GM19397 (cell line): Measurements from ENCODE around the gene SLBP.

Source experiments
- ATAC-seq: cut with Tn5 transposase; IDR thresholded peaks from one replicate; pipeline ENCODE4 v1.9.1; 2021; ENCODE audit warnings: mild to moderate bottlenecking, moderate library complexity; ENCODE audit not compliant: unreplicated experiment

The SLBP gene

GRCh38 chr4:1749826-1750225, 37.7 kb upstream of the SLBP start:
- ATAC-seq: no peak

- ATAC-seq: no peak
Observed at GRCh38 chr4:1749370-1749769, 37.3 kb upstream of the SLBP start.

- ATAC-seq: no peak
Observed at GRCh38 chr4:1748465-1748995, 36.4 kb upstream of the SLBP start.

GRCh38 chr4:1747603-1747967, 35.5 kb upstream of the SLBP start:
- ATAC-seq: no peak

- no peak for ATAC-seq
Observed at GRCh38 chr4:1746919-1747602, 34.9 kb upstream of the SLBP start.

- no peak for ATAC-seq
Observed at GRCh38 chr4:1746265-1746691, 34.2 kb upstream of the SLBP start.

- ATAC-seq: no peak
Observed at GRCh38 chr4:1745697-1746096, 33.6 kb upstream of the SLBP start.

- no peak for ATAC-seq
Observed at GRCh38 chr4:1745165-1745564, 33.0 kb upstream of the SLBP start.

GRCh38 chr4:1744552-1744951, 32.4 kb upstream of the SLBP start:
- no peak for ATAC-seq

GRCh38 chr4:1743975-1744374, 31.9 kb upstream of the SLBP start:
- no peak for ATAC-seq

- ATAC-seq: no peak
Observed at GRCh38 chr4:1743551-1743950, 31.4 kb upstream of the SLBP start.

- no peak for ATAC-seq
Observed at GRCh38 chr4:1741208-1741607, 29.1 kb upstream of the SLBP start.

GRCh38 chr4:1740021-1740545, 28.0 kb upstream of the SLBP start:
- ATAC-seq: no peak

- no peak for ATAC-seq
Observed at GRCh38 chr4:1739358-1739757, 27.2 kb upstream of the SLBP start.

- ATAC-seq: no peak
Observed at GRCh38 chr4:1738410-1738809, 26.3 kb upstream of the SLBP start.

GRCh38 chr4:1737666-1738065, 25.5 kb upstream of the SLBP start:
- ATAC-seq: no peak

GRCh38 chr4:1736812-1737211, 24.7 kb upstream of the SLBP start:
- ATAC-seq: no peak

GRCh38 chr4:1735215-1735614, 23.1 kb upstream of the SLBP start:
- ATAC-seq: no peak

GRCh38 chr4:1732911-1733310, 20.8 kb upstream of the SLBP start:
- ATAC-seq: no peak

- ATAC-seq: no peak
Observed at GRCh38 chr4:1731180-1731579, 19.1 kb upstream of the SLBP start.

GRCh38 chr4:1730532-1731135, 18.5 kb upstream of the SLBP start:
- ATAC-seq: no peak
